Frontal cortex (tissue), 4 donors: ENCODE results near the gene SEPTIN10. TPM values are rescaled to one million over a fixed set of nuclear protein-coding genes. Genes with fewer than 3 reads are reported as not detected.

Source experiments
- DNase-seq, 2 donors: peaks; one replicate each; pipeline ENCODE4 v3.0.0; 2012; ENCODE audit warnings: low spot score in 2 of 2
- FAIRE-seq: peaks from 2 replicates; lab custom pipeline; 2012; peaks lifted over from hg19 to GRCh38; lab: Jason Lieb, UNC
- total RNA-seq: library from RNA; depleted of rRNA; stranded (reverse); fragments of >200 nt; gene quantifications from one replicate; pipeline ENCODE4 v1.2.3, GENCODE V29; 2014
- donor health status: control.
- donor health status: control.
- donor health status: control.

SEPTIN10 gene
- total RNA-seq, 1 donor from 2014 or later, result 115 TPM

GRCh38 chr2:109528811-109529501, 84.8 kb downstream of the SEPTIN10 start:
- no peak for FAIRE-seq

DNA sequence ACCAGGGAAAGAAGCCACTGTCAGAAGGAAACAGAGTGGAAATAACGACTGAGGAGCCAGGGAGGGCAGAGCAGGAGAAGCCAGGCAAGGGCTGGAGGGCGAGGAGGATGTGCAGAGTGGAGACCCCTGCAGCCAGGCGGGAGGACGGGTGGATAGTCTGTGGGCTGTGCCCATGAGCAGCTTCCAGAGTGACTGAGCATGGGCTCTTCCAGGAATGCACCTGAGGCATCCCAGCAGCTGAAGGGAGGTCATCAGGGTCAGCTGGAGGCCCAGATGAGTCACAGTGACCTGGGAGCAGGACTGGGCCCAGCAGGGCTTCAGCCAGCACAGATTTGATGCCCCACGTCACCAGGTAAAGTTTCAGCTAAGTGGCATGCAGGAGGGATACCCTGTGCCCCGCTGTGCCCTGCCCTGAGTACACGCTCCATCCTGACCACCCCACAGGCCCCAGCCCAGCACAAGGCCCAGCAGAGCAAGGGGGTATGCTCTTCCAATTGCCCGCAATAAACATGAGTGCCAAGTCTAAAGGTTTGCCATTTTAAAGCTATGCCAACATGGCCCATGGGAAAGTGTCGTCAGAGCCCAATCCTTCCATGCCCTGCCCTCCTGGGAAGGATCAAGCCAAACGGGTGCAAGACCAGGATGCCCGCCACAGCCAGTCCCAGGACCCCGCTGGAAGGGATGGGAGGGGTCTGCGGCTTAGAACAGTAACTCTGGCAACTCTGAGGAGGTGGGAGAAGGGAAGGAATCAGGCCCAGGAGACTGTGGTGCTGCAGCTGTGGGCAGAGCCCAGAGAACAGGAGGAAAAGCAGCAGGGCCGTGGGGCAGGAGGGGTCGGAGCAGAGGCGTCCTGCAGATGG, 85.7 kb downstream of the SEPTIN10 start:
- DNase-seq, result no peak
- FAIRE-seq, result no peak

More at GRCh38 chr2:109528811-109529501, 84.8 kb downstream of the SEPTIN10 start:
- DNase-seq, result no peak

- FAIRE-seq (no peak), DNase-seq (no peak)
Observed at GRCh38 chr2:109527079-109527478, 86.7 kb downstream of the SEPTIN10 start.

DNA sequence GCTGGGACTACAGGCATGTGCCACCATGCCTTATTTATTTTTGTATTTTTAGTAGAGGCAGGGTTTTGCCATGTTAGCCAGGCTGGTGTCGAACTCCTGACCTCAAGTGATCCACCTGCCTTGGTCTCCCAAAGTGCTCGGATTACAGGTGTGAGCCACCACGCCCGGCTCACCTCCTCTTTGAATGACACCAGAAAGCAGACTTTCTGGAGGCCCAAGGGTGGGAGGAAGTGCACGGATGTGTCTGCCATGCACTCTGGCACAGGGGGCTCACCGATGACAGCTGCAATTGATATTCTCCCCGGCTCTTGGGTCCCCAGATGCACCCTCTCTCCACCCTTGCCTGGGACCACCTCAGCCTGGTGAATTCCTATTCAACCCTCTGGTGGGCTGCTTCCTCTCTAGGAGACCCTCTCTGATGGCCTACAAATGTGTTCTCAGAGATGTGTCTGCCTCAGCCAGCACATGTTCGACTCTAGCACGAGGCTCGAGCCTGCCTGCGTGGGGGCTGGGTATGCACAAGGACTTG, 87.3 kb downstream of the SEPTIN10 start:
- DNase-seq (no peak), FAIRE-seq (no peak)

DNA sequence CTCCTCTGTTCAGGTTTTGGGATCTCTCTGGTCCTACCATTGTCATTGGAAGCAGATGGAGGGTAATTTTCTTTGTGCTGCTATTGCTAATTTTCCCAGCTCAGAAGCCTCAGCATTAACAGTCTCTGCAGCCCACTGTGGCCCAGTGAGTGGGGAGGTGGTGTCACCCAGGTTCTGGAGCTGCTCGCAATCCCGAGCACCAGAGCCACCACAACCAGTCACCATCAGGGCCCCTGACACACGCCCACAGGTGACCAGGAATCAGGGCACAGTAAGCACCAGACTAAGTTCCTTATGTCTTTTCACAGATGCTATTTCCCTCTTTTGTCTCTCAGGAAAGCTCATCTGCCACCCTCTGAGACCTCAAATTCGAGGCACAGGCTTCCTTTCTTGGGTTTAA, 87.9 kb downstream of the SEPTIN10 start:
- FAIRE-seq, result no peak

DNA sequence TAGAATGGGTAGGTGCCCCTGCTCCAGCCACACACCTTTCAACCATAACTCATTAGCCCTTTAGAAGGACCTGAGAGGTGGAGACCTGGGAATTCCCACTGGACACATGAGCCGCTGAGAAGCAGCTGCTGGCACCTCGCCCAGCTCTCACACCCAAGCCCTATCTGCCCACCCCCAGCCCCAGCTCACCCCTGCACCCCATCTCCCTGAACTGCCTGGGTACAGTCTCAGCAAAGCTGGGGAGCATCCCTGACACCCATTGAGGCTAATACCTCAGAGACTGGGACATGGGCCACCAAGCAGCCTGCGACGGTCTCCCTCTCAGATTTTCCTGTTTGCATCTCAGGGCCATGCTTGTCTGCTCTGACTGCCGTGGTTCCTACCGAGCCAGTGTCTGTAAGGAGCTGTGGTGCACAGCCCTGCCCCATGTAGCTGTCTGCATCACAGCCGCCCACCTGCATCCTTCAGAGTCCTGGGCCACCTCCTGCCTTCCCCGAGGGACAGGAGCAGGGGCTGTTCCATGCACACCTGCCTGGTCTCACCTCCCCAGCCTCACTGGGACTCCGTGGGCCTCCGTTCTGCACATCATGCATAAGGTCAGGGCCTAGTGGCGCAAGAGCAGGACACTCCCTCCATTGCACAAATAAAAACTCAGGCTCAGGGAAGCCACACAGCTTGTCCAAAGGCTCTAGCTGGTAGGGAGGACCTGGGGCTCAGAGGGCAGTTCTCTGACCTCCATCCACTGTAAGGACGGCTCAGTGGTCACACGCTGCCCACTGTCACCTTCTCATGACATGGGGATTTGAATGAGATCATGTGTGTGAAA, 90.0 kb downstream of the SEPTIN10 start:
- no peak for FAIRE-seq
- DNase-seq, result no peak

More for the DNA sequence above, 87.9 kb downstream of the SEPTIN10 start:
- no peak for DNase-seq

GRCh38 chr2:109523121-109523520, 90.6 kb downstream of the SEPTIN10 start:
- DNase-seq (no peak), FAIRE-seq (no peak)

GRCh38 chr2:109522063-109522374, 91.7 kb downstream of the SEPTIN10 start:
- DNase-seq (no peak), FAIRE-seq (no peak)

- DNase-seq, result no peak
Observed at GRCh38 chr2:109521233-109522062, 92.3 kb downstream of the SEPTIN10 start.

GRCh38 chr2:109519513-109519912, 94.3 kb downstream of the SEPTIN10 start:
- DNase-seq (no peak), FAIRE-seq (no peak)

More at GRCh38 chr2:109521233-109522062, 92.3 kb downstream of the SEPTIN10 start:
- FAIRE-seq, result no peak

GRCh38 chr2:109517118-109517889, 96.5 kb downstream of the SEPTIN10 start:
- DNase-seq (no peak), FAIRE-seq (no peak)

DNA sequence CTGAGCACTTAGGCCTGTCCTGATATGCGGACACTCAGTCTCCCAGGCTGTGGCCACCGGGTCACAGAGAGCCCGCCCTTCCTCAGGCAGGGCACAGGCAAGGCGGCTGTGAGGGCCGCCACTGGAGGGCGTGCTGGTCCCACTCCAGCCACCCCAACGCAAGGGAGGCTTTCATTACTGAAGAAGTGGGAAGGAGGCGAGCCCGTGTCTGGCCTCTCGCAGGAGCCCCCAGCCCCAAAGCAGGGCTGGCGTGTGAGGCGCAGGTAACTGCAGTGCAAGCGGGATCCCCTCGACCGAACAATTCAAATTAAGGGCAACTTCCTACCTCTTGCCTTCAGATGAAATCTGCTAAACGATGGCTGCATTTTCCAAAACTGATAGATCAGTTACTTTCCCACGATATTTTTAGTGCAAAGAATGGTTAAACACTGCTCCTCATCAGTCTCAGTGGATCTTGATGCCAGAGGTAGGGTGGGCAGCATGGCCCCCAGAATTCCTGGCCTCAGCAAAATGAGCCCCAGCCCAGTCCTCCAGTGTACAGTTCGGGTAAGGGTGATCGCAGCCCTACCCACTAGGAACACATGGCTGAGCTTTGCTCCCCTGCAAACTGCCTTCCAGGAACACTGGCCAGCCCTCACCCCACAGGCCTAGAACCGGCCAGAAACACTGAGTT, 97.2 kb downstream of the SEPTIN10 start:
- FAIRE-seq (no peak), DNase-seq (no peak)

DNA sequence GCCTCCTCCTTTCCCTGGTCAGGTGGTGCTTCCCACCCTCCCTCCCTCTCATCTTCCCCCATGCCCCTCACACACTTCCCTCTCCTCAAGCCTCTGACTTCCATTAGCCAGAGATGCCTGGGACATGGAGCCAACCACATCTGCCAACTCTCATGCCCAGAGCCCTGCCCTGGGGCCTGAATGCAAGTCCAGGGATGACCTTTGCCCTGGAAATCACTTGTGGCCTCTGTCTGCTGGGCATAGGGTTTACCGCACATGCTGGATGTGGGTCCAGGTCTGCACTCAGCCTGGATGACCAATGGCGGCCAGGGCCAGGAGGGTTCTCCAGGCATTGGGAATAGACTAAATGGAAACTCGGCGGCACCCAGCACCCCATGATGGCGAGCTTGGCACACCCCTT, 98.9 kb downstream of the SEPTIN10 start:
- no peak for FAIRE-seq
- no peak for DNase-seq

GRCh38 chr2:109513749-109514588, 99.8 kb downstream of the SEPTIN10 start:
- no peak for FAIRE-seq

DNA sequence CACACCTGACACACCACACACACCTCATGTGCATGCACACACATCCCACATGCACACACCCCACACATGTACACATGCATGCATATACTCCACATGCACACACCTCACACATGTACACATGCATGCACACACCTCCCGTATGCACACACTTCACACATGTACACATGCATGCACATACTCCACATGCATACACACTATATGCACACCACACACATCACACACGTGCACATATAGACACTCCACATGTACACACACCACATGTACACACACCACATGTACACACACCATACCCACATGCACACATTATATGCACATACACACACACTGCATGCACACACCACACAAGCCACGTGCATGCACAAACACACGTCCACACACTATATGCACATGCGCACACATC, 100.5 kb downstream of the SEPTIN10 start:
- no peak for DNase-seq
- FAIRE-seq, result no peak

More at GRCh38 chr2:109513749-109514588, 99.8 kb downstream of the SEPTIN10 start:
- no peak for DNase-seq

GRCh38 chr2:109512076-109512475, 101.7 kb downstream of the SEPTIN10 start:
- FAIRE-seq (no peak), DNase-seq (no peak)

DNA sequence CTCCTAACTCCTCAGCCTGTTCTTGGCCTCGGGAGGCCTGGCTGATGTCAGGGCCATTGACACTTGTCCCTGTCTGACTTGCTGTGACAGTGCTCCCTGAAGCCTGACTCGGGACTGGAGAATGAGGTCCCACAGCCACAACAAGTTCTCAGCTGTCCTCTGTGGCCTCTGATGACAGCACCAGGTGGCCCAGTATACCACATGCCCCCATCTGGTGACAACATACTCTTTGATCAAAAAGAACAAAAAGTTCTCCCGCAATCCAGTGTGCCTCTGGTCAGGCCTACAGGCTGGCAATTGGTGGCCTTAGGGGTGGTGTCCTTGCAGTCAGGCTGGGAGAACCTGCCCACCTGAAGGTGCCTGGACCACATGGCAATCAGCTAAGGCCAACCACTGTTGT, 102.6 kb downstream of the SEPTIN10 start:
- FAIRE-seq (no peak), DNase-seq (no peak)
